Neuronal stem cell (in vitro differentiated cells): ENCODE data around the gene DPAGT1.

Source experiments
- DNase-seq: peaks from one replicate; pipeline ENCODE4 v3.0.0-alpha.2; 2013; ENCODE audit warnings: low spot score
- H2AFZ ChIP-seq: one replicate; pipeline ENCODE4 v1.6.1; 2013; ENCODE audit warnings: mild to moderate bottlenecking, low read length, inconsistent platforms
- H2AK5ac ChIP-seq: 2 replicates; pipeline ENCODE4 v1.6.1; 2013; ENCODE audit warnings: low read depth, mild to moderate bottlenecking, inconsistent platforms, low read length, moderate library complexity, mixed read lengths
- H2BK120ac ChIP-seq: 2 replicates; pipeline ENCODE4 v1.6.1; 2013; ENCODE audit warnings: low read depth, mild to moderate bottlenecking, inconsistent platforms, low read length, moderate library complexity, mixed read lengths
- H2BK12ac ChIP-seq: one replicate; pipeline ENCODE4 v1.6.1; 2013; ENCODE audit warnings: low read length, inconsistent platforms
- H2BK15ac ChIP-seq: 2 replicates; pipeline ENCODE4 v1.6.1; 2013; ENCODE audit warnings: mild to moderate bottlenecking, low read length, inconsistent platforms, mixed read lengths
- H2BK5ac ChIP-seq: one replicate; pipeline ENCODE4 v1.6.1; 2013; ENCODE audit warnings: inconsistent platforms, mild to moderate bottlenecking, low read length, moderate library complexity
- H3K14ac ChIP-seq: one replicate; pipeline ENCODE4 v1.6.1; 2013; ENCODE audit warnings: low read length, inconsistent platforms
- H3K18ac ChIP-seq: 2 replicates; pipeline ENCODE4 v1.6.1; 2013; ENCODE audit warnings: low read length, inconsistent platforms
- H3K23ac ChIP-seq: 2 replicates; pipeline ENCODE4 v1.6.1; 2013; ENCODE audit warnings: low read depth, mild to moderate bottlenecking, mixed read lengths, low read length, inconsistent platforms; ENCODE audit not compliant: poor library complexity
- H3K27ac ChIP-seq: replicated peaks from 3 replicates; pipeline ENCODE4 v1.5.1; 2013; ENCODE audit warnings: low read length, inconsistent platforms
- H3K27me3 ChIP-seq, 3 experiments: 2 replicates each; pipeline ENCODE4 v1.6.1; 2013; ENCODE audit warnings: low read length in 3 of 3, mild to moderate bottlenecking in 2 of 3, inconsistent platforms in 1 of 3, low read depth in 1 of 3, mixed read lengths in 1 of 3, moderate library complexity in 1 of 3; ENCODE audit not compliant: control insufficient read depth in 3 of 3, insufficient read depth in 3 of 3
- H3K36me3 ChIP-seq, 2 donors: replicated peaks in 1 of 2; 2 replicates each; pipeline ENCODE4 v1.6.1; 2013; ENCODE audit warnings: low read length in 2 of 2; ENCODE audit not compliant: control insufficient read depth in 2 of 2, insufficient read depth in 2 of 2
- H3K4ac ChIP-seq: 2 replicates; pipeline ENCODE4 v1.6.1; 2013; ENCODE audit warnings: inconsistent platforms, mild to moderate bottlenecking, low read length, moderate library complexity
- H3K4me1 ChIP-seq, 2 donors: 1 replicate in 1 of 2; 2 replicates in 1 of 2; pipeline ENCODE4 v1.6.1; 2013; ENCODE audit warnings: low read length in 2 of 2, low read depth in 1 of 2; ENCODE audit not compliant: control insufficient read depth in 2 of 2, insufficient read depth in 1 of 2
- H3K4me2 ChIP-seq: one replicate; pipeline ENCODE4 v1.6.1; 2013; ENCODE audit warnings: mild to moderate bottlenecking, low read length, inconsistent platforms; ENCODE audit not compliant: insufficient read depth, poor library complexity, severe bottlenecking
- H3K4me3 ChIP-seq, 2 donors: 2 replicates each; pipeline ENCODE4 v1.5.1; 2013; ENCODE audit warnings: low read length in 2 of 2, mild to moderate bottlenecking in 2 of 2, inconsistent platforms in 1 of 2, moderate library complexity in 1 of 2
- H3K79me1 ChIP-seq: one replicate; pipeline ENCODE4 v1.6.1; 2013; ENCODE audit warnings: low read depth, mild to moderate bottlenecking, inconsistent platforms, low read length, moderate library complexity
- H3K9ac ChIP-seq: one replicate; pipeline ENCODE4 v1.6.1; 2013; ENCODE audit warnings: mild to moderate bottlenecking, low read depth, low read length, inconsistent platforms; ENCODE audit not compliant: poor library complexity
- H3K9me3 ChIP-seq, 2 donors: replicated peaks in 1 of 2; 2 replicates each; pipeline versions ENCODE3 to v1.6.1; 2013; ENCODE audit warnings: low read length in 2 of 2, mild to moderate bottlenecking in 2 of 2, inconsistent platforms in 1 of 2, low read depth in 1 of 2, mixed read lengths in 1 of 2, moderate library complexity in 1 of 2; ENCODE audit not compliant: control insufficient read depth in 2 of 2, insufficient read depth in 1 of 2
- H4K8ac ChIP-seq: one replicate; pipeline ENCODE4 v1.6.1; 2013; ENCODE audit warnings: low read depth, mild to moderate bottlenecking, inconsistent platforms, low read length, moderate library complexity
- H4K91ac ChIP-seq: one replicate; pipeline ENCODE4 v1.6.1; 2013; ENCODE audit warnings: low read length, low read depth, mild to moderate bottlenecking, inconsistent platforms; ENCODE audit not compliant: poor library complexity
- WGBS, 2 donors: extraction: QIAGEN DNeasy Blood & Tissue Kit; methylation state at CpG; one replicate each; pipeline ENCODE4 v1.1.7; 2013; ENCODE audit warnings: missing lambda C conversion rate in 2 of 2, mixed read lengths in 1 of 2; ENCODE audit not compliant: insufficient read length in 2 of 2, insufficient replicate concordance in 1 of 2; ENCODE audit errors: extremely low coverage in 2 of 2; 5-methylcytosine and 5-hydroxymethylcytosine counted together

Gene DPAGT1

DNA sequence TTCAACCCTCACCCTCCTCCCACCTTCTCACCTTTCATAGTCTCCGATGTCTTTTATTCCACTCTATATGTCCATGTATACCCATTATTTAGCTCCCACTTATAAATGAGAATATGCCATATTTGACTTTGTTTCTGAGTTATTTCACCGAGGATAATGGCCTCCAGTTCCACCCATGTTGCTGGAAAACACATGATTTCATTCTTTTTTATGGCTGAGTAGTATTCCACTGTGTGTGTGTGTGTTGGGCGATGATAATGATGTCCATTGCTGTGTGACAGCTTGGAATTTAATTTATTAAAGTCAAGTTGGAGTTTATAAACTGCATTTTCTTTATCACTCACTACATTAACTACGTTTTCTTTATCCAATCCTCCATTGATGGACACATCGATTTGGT lies 16.6 kb upstream of the DPAGT1 start:
- peaks cover 3 to 12% of the 10 kb centered on the region in 2 donors for H3K36me3 ChIP-seq
- no peak overlapping the region for H3K27ac ChIP-seq
- no peak overlapping the region for H3K4me3 ChIP-seq
- no peak overlapping the region for H2AFZ ChIP-seq
- no peak overlapping the region for H2AK5ac ChIP-seq
- no peaks in the 10 kb centered on the region for H3K9me3 ChIP-seq
- H2BK120ac ChIP-seq, result no peak overlapping the region
- H2BK12ac ChIP-seq, result no peak overlapping the region
- H3K23ac ChIP-seq, result no peak overlapping the region
- H3K79me1 ChIP-seq, result peaks cover 6% of the 10 kb centered on the region
- no peaks in the 10 kb centered on the region for H3K27me3 ChIP-seq
- no peak overlapping the region for H4K8ac ChIP-seq
- H2BK5ac ChIP-seq, result no peak overlapping the region
- DNase-seq, result no peak
- H3K14ac ChIP-seq, result no peak overlapping the region
- H3K9ac ChIP-seq, result no peak overlapping the region
- no peak overlapping the region for H4K91ac ChIP-seq
- no peak overlapping the region for H2BK15ac ChIP-seq
- no peak overlapping the region for H3K4ac ChIP-seq
- peaks cover 5 to 15% of the 10 kb centered on the region in 2 donors for H3K4me1 ChIP-seq
- WGBS, 2 donors, result no CpG with 5 or more reads among the region's 5 CpGs
- no peak overlapping the region for H3K18ac ChIP-seq
- H3K4me2 ChIP-seq, result no peak overlapping the region

GRCh38 chr11:119117004-119117706 lies 15.5 kb upstream of the DPAGT1 start:
- Histone ChIP-seq H4K8ac (no peak overlapping the region), H3K4me3 (no peak overlapping the region), H3K9ac (no peak overlapping the region), H2BK15ac (no peak overlapping the region), H3K4me1 (peaks cover 2 to 8% of the 10 kb centered on the region in 2 donors), H2BK12ac (no peak overlapping the region), H3K4ac (no peak overlapping the region), H3K36me3 (peaks cover 5 to 19% of the 10 kb centered on the region in 2 donors), H2AK5ac (no peak overlapping the region), H4K91ac (no peak overlapping the region), H3K79me1 (peaks cover 1% of the 10 kb centered on the region), H3K18ac (no peak overlapping the region), H3K9me3 (no peaks in the 10 kb centered on the region), H2BK120ac (no peak overlapping the region), H3K4me2 (no peak overlapping the region), H3K23ac (no peak overlapping the region), H2BK5ac (no peak overlapping the region), H2AFZ (no peak overlapping the region), H3K14ac (no peak overlapping the region), H3K27ac (no peak overlapping the region), H3K27me3 (no peaks in the 10 kb centered on the region)
- DNase-seq, result no peak
- no CpG with 5 or more reads among the region's 3 CpGs for WGBS, 2 donors

GRCh38 chr11:119116601-119117000 lies 14.9 kb upstream of the DPAGT1 start:
- Histone ChIP-seq H3K9ac (no peak overlapping the region), H2AK5ac (no peak overlapping the region), H2BK120ac (no peak overlapping the region), H3K27ac (no peak overlapping the region), H3K9me3 (no peaks in the 10 kb centered on the region), H3K23ac (no peak overlapping the region), H4K91ac (no peak overlapping the region), H3K4me3 (no peak overlapping the region), H3K36me3 (peaks cover 5 to 24% of the 10 kb centered on the region in 2 donors), H2BK5ac (no peak overlapping the region), H2AFZ (no peak overlapping the region), H3K79me1 (no peaks in the 10 kb centered on the region), H3K4ac (no peak overlapping the region), H3K18ac (no peak overlapping the region), H3K4me1 (peaks cover 2 to 6% of the 10 kb centered on the region in 2 donors), H2BK15ac (no peak overlapping the region), H2BK12ac (no peak overlapping the region), H4K8ac (no peak overlapping the region), H3K4me2 (no peak overlapping the region), H3K27me3 (no peaks in the 10 kb centered on the region), H3K14ac (no peak overlapping the region)
- no peak for DNase-seq
- no CpG with 5 or more reads among the region's 5 CpGs for WGBS, 2 donors

DNA sequence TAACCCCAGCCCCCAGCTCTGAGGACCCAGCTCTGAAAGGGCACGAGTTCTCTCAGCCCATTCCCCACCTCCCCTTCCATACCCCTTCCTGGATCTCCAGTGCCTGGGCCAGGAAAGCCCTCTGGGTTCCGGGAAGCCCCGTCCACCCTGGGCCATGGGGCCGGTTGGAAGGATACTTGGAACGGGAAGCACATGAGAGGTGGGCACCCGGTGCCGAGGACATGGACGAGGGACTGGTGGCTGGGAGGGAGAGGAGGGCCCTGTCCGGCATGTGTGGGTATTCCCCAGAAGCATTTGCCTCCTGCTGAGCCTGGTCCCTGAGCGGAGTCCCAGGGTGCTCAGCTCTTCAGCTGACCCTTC lies 14.6 kb upstream of the DPAGT1 start:
- WGBS, 2 donors, result no CpG with 5 or more reads among the region's 10 CpGs
- Histone ChIP-seq H3K79me1 (no peaks in the 10 kb centered on the region), H2BK5ac (no peak overlapping the region), H3K4ac (no peak overlapping the region), H2BK12ac (no peak overlapping the region), H3K36me3 (peaks cover 5 to 28% of the 10 kb centered on the region in 2 donors), H3K23ac (no peak overlapping the region), H3K9me3 (no peaks in the 10 kb centered on the region), H3K4me1 (peaks cover 2 to 6% of the 10 kb centered on the region in 2 donors), H2AFZ (no peak overlapping the region), H4K8ac (no peak overlapping the region), H2BK15ac (no peak overlapping the region), H2BK120ac (no peak overlapping the region), H3K14ac (no peak overlapping the region), H4K91ac (no peak overlapping the region), H2AK5ac (no peak overlapping the region), H3K27me3 (no peaks in the 10 kb centered on the region), H3K4me3 (no peak overlapping the region), H3K9ac (no peak overlapping the region), H3K27ac (no peak overlapping the region), H3K18ac (no peak overlapping the region), H3K4me2 (no peak overlapping the region)
- no peak for DNase-seq
